ENCODE data around the gene CMAS.
"Not testable (repeated sequence)": the region's sequence is repeated elsewhere in the genome, so short reads cannot be mapped to it uniquely, and the experiment has no call there.

CMAS gene

DNA sequence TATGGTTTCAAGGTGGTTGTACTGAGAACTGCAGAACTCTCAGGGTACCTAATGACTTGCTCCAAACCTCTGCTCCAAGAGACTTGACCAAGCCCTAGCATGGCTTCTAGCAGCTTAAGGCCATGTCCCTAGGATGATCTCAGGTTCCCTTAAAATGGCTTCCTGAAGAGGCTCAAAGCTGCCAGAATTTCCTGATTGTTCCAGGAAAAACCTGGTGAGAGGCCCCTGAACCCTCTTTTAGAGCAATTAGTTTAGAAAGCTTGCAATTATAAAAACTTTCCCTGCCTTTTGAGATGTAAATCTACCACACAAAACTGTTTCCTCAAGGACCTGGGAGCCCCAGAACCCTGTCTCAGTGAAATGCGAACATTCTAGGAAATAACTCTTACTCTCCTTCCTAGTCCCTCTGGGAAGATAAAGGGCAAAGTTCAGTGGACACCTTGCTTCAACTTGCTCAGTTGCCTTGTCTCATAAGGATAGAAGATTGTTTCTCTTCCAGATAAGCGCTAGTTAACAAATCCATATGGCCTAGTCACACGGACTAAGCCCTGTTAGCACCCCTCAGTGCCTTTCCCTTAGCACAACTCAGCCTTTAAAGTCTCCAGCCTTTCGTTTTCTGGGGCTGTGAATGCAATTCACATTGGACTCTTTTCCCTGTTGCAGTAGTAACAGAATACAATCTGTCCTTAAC is 2.5 kb downstream of the CMAS start:
- DNase-seq = no peak

DNA sequence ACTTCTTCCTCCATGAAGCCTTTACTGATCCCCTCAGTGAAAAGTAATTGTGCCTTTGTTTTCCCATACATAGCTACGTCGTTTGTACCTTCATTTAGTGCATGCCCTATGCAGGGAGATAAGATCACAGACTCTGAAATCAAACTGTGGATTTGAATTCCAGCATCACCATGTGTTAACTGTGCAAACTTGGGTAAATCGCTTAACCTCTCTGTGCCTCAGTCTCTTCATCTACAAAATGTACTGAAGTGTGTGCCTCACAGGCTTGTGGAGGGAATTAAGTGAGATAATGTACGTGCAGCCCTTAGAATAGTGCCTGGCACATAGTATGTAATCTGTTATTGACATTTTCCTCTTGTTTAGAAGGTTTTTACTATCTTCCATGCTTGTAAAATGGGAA is 4.1 kb downstream of the CMAS start:
- no peak for DNase-seq

DNA sequence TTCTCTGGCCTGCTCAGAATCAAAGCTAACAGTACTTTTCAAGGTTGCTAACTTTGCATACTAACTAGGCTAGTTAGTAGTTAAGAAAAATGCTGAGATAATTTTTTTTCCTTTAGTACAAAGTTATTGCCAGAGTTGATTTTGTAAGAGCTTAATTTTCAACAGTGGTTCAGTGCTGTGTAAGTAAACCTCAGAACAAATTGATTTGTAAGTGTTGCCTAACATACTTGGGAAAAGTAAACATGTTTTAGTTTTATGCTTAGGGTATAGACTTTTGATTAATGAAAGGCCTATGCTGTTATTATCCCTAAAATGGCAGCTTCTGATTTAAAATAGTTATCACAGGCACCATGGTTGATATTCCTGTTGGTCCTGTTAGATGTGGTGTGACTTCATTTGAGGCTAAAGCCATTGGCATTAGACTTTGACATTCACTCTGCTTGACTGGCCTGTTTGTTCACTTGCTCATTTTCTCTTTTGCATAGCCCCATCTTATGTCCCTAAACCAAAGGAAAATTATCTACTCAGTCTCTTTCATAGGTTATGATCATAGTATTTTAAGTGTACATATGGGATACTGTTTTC is 5.2 kb downstream of the CMAS start:
- no peak for DNase-seq

DNA sequence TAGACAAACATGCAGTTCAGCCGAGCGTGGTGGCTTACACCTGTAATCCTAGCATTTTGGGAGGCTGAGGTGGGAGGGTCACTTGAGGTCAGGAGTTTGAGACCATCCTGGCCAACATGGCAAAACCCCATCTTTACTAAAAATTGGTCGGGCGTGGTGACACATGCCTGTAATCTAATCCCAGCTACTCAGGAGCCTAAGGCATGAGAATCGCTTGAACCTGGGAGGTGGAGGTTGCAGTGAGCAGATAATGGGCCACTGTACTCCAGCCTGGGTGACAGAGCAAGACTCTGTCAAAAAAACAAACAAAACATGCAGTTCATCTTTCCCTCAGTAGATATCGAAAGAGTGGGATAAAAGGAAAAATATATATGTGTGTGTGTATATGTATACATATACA is 7.0 kb downstream of the CMAS start:
- not testable (repeated sequence) for DNase-seq

DNA sequence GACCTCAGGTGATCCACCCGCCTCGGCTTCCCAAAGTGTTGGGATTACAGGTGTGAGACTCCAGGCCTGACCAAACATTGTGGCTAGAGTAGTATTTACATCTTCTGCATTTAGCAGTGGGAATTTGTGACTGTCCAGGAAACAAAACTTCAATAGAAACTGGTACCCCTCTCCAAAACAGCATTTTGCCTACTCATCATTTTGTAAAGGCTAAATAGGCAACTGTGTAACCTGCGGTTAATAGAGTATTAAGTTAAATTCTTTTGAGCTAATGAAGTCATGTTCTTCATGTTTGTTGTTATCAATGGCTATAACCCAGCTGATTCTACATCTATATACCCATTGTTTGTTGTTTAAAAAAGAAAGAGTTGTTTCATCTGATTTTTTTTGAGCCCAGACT is 8.1 kb downstream of the CMAS start:
- no peak for DNase-seq

DNA sequence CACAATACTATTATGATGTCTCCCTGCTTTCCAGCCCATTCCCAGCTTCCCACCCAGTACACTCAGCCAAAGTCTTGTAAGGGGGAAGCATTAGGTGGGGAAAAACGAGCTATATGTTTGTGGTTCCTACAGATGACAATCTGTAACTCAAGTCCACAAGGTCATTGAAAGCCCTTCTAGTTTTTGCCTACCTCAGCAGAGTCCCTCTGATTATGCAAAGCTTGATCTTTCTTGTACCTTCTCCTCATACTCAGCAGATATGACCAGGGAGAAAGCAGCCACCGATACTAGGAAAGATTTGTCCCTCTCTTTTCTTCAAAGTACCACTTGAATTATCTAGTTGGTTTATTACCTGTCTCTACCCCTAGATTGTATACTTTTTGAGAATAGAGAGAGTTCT is 10.6 kb downstream of the CMAS start:
- no peak for DNase-seq

DNA sequence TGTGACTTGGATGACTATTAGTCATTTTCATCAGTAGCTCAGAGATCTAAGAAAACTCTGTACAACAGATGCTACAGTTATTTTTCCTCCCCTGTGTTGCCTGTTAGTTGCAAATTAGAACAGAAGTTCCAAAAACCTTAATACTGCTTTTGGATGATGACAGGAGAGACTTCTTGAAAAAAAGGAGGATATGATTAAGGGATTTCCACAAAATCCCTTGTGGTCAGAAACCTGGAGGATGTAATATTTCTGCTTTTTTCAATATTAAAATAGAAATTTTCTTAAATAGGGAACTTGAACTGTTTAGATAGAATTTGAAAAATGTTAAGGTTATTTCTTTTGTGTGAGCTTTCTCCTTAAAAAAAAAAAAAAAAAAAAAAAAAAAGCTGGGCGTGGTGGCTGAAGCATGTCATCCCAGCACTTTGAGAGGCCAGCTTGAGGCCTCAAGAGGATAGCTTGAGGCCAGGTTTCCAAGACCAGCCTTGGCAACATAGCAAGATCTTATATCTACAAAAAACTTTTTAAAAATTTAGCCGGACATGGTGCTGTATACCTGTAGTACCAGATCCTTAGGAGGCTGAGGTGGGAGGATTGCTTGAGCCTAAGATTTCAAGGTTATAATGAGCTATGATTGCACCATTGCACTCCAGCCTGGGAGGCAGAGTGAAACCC is 14.1 kb downstream of the CMAS start:
- DNase-seq = no peak

DNA sequence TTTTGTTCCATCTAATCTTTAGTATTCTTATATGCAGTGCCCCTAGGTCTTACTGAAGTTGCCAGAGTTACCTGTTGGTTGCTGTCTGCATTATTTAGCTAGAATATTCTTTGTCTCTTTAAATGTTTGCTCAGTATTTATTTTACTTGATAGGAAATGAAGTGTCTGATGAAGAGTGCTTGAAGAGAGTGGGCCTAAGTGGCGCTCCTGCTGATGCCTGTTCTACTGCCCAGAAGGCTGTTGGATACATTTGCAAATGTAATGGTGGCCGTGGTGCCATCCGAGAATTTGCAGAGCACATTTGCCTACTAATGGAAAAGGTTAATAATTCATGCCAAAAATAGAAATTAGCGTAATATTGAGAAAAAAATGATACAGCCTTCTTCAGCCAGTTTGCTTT is 18.9 kb downstream of the CMAS start:
- DNase-seq = no peak

DNA sequence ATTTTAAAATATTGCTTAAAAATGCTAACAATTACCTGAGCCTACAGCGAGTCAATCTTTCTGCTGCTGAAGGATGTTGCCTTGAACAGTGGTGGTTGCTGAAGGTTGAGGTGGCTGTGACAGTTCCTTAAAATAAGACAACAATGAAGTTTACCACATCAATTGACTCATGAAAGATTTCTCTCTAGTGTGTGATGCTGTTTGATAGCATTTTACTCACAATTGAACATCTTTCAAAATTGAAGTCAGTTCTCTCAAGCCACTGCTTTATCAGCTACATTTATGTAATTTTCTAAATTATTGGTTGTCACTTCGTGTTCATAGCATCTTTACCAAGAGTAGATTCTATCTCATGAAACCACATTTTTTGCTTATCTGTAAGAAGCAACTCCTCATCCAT is 20.3 kb downstream of the CMAS start:
- no peak for DNase-seq

DNA sequence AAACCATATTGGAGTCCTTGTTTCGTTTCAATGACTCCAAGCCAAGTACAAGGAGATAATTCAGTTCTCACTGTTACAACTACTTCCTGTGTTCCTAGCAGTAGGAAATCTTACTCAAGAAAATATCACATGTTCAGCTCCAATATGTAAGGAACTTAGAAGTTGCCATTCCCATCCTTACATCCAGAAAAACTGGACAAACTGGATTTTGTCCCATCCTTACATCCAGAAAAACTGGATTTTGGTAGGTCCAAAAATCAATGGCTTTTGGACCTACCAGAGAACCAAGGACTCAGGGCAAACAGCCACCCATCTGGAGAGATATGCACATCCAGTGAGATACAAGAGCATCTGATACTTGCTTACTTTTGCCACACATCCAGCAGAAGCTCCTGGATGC is 23.8 kb downstream of the CMAS start:
- DNase-seq = no peak

DNA sequence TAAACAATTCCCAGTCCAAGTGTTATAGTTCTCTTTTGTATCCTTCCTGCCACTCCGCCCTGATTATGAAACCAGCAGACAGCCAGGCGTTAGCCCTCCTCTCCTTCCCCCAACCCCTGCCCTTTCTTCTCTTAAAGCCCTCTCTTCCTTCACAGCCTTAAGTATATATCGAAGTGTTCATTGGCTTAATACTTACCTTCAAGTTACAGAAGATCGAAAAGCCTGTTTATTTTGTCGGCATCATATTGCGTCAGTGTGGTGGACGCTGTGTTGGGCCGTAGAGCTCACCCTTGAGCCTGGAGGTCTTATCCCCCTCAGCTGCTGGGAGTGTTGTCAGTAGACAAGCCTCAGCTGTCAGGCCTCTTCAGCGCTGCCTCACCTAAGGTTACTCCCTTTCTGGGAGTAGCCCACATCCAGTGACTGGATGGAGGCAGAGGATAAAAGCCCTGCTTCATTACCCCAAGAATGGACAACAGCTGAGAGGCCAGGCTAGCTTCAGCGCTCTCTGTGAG is 36.2 kb downstream of the CMAS start:
- no peak for DNase-seq

DNA sequence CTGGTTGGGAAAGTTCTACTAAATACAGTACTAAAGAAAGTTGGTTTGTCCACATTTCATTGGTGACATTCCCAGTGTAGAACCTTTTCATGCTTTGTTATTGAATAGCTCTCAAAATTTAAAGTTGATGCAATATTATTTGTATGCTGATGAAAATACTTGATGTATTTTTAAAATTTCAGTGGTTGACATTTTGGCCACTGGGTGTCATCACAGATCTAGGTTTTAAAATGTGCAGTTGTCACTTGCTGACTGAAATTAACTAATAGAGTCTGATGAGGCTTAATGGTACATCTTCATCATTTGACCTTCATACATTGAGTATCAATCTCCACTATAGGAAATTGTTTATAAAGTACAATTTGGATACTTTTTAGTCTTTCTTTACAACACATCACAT is 37.1 kb downstream of the CMAS start:
- peak; percentile 23 for DNase-seq

DNA sequence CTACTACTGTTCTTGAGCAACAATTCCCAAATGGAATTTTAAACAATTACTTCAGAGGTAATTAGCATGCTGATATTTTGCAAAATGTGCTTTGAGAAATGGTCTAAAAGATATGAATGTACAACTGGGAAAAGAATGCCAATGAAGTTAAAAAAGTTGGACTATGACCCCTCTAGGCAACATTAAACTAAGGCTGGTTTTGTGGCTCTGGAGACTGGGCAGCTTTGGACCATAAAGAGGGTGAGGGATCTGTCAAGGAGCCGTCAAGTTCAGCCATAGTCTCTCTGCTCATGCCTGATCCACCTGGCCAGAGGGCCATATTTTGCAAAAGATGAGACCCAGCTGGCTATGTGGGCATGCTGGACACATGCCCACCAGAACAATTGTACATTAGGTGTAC is 38.8 kb downstream of the CMAS start:
- no peak for DNase-seq

DNA sequence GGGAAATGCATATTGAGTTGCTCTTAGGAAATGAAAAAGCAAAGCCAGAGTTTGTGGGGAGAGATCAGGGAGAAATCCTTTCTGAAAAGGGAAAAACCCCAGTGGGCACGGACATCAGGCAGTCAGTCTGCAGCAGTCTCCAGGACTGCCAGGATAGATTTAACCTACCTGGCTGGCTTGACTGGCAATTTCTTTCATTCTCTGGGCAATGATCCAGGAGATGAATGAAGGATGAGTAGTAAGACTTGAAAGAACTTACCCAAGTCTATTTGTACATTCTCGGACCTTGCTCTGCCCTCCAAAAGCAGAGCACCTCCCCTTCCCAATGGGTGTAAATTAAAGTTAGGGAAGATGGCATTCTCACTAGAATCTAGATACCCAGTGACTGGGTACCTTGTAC is 42.9 kb downstream of the CMAS start:
- DNase-seq = no peak

DNA sequence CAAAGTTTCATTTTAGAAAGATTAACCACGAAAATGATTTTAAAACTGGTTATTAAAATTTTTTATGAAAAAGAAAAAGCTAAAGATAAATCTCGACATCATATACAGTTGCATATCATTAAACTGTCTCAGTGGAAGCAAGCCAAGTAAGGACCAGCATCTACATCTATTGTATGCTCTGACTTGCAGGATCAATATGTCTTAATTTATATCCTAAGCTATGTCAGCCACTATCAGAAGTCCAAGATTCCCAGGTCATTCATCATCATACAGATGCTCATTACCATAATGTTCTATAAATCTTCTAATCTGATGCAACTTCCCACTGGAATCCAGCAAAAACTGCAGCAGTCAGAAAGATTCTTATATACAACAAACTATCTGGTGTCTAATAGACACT is 43.5 kb downstream of the CMAS start:
- DNase-seq = no peak

DNA sequence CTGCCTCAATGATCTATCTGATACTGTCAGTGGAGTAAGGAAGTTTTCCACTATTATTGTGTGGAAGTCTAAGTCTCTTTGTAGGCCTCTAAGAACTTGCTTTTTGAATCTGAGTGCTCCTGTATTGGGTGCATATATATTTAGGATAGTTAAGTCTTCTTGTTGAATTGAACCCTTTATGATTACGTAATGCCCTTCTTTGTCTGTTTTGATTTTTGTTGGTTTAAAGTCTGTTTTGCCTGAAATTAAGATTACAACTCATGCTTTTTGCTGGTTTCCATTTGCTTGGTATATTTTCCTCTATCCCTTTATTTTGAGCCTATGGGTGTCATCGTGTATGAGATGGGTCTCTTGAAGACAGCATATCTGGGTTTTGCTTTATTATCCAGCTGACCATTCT is 53.0 kb downstream of the CMAS start:
- not testable (repeated sequence) for DNase-seq

DNA sequence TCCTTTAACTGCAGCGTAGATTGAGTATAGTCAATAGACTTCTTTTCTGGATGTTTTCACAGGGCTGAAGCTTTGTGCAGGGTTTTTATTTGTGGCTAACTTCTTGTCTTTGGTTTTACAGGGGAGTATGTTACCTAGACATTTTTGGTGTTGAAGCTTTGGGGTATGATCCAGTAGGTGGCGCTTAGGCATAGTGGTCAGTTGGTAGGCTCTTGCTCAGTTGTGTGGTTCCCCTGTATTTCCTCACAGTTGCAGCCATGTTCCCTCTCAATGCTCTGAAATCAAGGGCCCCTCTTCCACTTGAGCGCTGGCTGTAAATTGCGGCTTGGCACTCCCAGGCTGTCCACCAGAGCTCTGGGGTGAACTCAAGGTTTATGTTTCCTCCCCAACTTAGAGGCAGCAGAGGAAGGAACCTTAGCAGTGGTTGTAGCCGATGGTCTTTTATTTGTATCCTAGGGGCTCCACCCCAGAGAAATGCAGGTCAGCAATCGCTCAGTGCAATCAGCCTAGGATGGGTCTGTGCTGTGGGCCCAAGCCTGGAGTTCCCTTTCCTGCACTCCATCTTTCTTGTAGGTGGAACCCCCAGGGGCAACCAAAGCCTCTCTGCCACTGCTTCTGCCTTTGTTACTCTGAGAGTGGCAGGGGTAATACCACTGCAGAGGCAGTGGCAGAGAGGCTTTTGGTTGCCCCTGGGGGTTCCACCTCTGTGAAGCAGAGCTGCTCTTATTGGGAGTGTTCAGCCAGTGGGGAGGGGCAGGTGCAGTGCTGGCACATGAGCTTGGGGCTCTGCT is 55.1 kb downstream of the CMAS start:
- peak; percentile 20 for DNase-seq

DNA sequence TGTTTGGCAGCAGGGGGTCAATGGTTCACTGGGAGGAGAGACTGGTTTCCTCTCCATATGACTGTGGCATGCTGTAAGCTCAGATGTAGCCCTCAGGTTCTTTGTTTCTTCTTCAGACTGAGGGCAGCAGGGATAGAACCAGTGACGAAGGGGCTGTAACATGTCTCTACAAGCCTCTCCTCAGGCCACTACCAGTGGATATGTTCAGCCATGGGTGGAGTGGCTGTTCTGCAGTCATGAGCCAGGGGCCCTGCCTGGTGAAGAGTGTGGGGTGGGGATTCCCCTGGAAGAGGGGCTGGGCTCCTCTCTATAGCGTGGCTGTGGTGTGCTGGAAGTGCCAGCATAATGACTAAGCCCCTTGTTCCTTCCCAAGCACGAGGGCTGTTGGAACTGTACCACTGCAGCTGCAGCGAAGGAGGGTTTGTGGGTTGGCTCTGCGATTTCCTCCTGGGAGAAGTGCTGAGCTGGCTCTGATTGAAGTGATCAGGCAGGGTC is 55.8 kb downstream of the CMAS start:
- no peak for DNase-seq

DNA sequence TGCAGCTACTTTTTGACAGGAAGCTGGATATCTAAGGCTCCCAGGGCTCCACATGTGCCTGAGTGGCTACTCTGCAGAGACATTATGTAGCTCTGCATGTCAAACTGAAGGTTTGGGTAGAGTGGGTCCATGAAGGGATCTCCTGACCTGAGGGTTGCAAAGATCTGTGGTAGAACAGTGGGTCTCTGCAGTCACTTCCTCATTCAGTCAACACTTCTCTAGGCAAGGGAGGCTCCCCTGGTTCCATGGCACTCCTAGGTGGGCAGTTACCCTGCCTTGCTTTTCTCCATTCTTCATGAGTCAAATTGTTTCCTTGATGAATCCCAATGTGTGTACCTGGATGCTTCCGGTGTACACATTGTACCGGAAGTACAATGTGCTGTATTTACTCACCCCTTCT is 57.4 kb downstream of the CMAS start:
- no peak for DNase-seq

DNA sequence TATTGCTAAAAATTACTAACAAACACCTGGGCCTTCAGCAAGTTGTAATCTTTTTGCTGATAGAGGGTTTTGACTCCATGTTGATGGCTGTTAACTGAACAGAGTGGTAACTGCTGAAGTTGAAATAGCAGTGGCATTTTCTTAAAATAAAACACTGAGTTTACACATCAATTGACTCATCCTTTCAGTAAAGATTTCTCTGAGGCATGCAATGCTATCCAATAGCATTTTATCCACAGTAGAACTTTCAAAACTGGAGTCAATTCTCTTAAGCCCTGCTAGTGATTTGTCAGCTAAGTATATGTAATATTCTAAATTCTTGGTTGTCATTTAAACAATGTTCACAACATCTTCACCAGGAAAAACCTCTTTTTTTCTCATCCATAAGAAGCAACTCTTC is 59.5 kb downstream of the CMAS start:
- DNase-seq = no peak

DNA sequence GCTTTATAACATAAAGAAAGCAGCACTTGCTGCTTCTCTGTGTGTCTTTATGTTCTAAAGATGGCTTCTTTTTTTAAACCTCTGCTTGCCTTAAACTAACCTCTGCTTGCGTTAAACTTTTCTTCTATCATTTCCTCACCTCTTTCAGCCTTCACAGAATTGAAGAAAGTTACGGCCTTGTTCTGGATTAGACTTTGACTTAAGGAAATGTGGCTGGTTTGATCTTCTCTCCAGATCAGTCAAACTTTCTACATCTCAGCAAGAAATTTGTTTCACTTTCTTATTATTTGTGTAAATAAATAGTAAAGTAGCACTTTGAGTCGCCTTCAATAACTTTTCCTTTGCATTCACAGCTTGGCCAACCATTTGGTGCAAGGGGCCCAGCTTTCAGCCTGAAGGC is 64.2 kb downstream of the CMAS start:
- no peak for DNase-seq
